ENCODE results near the gene LPP. TPM values are rescaled to one million over a fixed set of nuclear protein-coding genes. Genes with fewer than 3 reads are reported as not detected.

Gene LPP
- total RNA-seq, 1 donor from 2014 or later, result 23.1 TPM

GRCh38 chr3:188663839-188664238, 509.9 kb downstream of the LPP start:
- no peak for DNase-seq
- TF ChIP-seq, protein P1, sequence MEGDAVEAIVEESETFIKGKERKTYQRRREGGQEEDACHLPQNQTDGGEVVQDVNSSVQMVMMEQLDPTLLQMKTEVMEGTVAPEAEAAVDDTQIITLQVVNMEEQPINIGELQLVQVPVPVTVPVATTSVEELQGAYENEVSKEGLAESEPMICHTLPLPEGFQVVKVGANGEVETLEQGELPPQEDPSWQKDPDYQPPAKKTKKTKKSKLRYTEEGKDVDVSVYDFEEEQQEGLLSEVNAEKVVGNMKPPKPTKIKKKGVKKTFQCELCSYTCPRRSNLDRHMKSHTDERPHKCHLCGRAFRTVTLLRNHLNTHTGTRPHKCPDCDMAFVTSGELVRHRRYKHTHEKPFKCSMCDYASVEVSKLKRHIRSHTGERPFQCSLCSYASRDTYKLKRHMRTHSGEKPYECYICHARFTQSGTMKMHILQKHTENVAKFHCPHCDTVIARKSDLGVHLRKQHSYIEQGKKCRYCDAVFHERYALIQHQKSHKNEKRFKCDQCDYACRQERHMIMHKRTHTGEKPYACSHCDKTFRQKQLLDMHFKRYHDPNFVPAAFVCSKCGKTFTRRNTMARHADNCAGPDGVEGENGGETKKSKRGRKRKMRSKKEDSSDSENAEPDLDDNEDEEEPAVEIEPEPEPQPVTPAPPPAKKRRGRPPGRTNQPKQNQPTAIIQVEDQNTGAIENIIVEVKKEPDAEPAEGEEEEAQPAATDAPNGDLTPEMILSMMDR (IDR thresholded peaks at IDR 0.05; ENCODE audit: partially characterized antibody, unreplicated experiment), result no peak
- Mint-ChIP-seq H3K27ac (ENCODE audit: unreplicated experiment) (no peak overlapping the region), H3K4me3 (ENCODE audit: unreplicated experiment) (no peak overlapping the region), H3K36me3 (ENCODE audit: unreplicated experiment) (no peaks in the 10 kb centered on the region), H3K4me1 (ENCODE audit: low read depth, unreplicated experiment) (peaks cover 5% of the 10 kb centered on the region), H3K27me3 (ENCODE audit: unreplicated experiment) (no peaks in the 10 kb centered on the region), H3K9me3 (ENCODE audit: unreplicated experiment) (no peaks in the 10 kb centered on the region)

DNA sequence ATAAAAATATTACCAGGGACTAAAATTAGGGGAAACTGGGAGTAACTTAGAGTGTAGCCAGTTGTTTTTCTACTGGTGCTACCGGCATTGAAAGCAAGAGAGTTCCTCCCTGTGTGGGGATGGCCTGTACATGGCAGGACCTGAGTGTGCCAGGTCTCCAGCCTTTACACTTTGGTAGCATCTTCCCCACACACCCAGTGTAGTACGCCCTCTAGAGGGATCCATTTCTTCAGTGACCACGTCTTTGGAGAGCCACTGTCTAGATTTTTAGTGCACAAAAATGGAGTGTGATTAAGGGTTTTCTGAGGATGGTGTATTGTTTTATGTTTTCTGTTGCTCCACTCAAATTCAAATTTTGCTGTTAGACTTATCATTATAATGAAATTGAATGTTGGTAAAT, 510.8 kb downstream of the LPP start:
- Mint-ChIP-seq H3K27me3 (ENCODE audit: unreplicated experiment) (no peaks in the 10 kb centered on the region), H3K36me3 (ENCODE audit: unreplicated experiment) (no peaks in the 10 kb centered on the region), H3K4me3 (ENCODE audit: unreplicated experiment) (no peak overlapping the region), H3K27ac (ENCODE audit: unreplicated experiment) (no peak overlapping the region), H3K4me1 (ENCODE audit: low read depth, unreplicated experiment) (peaks cover 5% of the 10 kb centered on the region), H3K9me3 (ENCODE audit: unreplicated experiment) (no peaks in the 10 kb centered on the region)
- no peak for DNase-seq
- TF ChIP-seq, protein P1 (IDR thresholded peaks at IDR 0.05; ENCODE audit: partially characterized antibody, unreplicated experiment), result no peak

- H3K4me1 Mint-ChIP-seq (ENCODE audit: low read depth, unreplicated experiment), result peaks cover 5% of the 10 kb centered on the region
- H3K9me3 Mint-ChIP-seq (ENCODE audit: unreplicated experiment), result no peaks in the 10 kb centered on the region
- H3K27ac Mint-ChIP-seq (ENCODE audit: unreplicated experiment), result no peak overlapping the region
- no peaks in the 10 kb centered on the region for H3K36me3 Mint-ChIP-seq (ENCODE audit: unreplicated experiment)
- no peaks in the 10 kb centered on the region for H3K27me3 Mint-ChIP-seq (ENCODE audit: unreplicated experiment)
- no peak overlapping the region for H3K4me3 Mint-ChIP-seq (ENCODE audit: unreplicated experiment)
- DNase-seq, result no peak
- TF ChIP-seq, protein P1 (IDR thresholded peaks at IDR 0.05; ENCODE audit: partially characterized antibody, unreplicated experiment), result no peak
These were observed 514.0 kb downstream of the LPP start for GRCh38 chr3:188667926-188668325.

- Mint-ChIP-seq H3K36me3 (ENCODE audit: unreplicated experiment) (no peaks in the 10 kb centered on the region), H3K27ac (ENCODE audit: unreplicated experiment) (no peak overlapping the region), H3K9me3 (ENCODE audit: unreplicated experiment) (no peaks in the 10 kb centered on the region), H3K4me1 (ENCODE audit: low read depth, unreplicated experiment) (peaks cover 5% of the 10 kb centered on the region), H3K27me3 (ENCODE audit: unreplicated experiment) (no peaks in the 10 kb centered on the region), H3K4me3 (ENCODE audit: unreplicated experiment) (no peak overlapping the region)
- TF ChIP-seq, protein P1 (IDR thresholded peaks at IDR 0.05; ENCODE audit: partially characterized antibody, unreplicated experiment), result no peak
- no peak for DNase-seq
These were observed 516.5 kb downstream of the LPP start for GRCh38 chr3:188670446-188670845.

GRCh38 chr3:188671971-188672370, 518.0 kb downstream of the LPP start:
- Mint-ChIP-seq H3K27me3 (ENCODE audit: unreplicated experiment) (no peaks in the 10 kb centered on the region), H3K4me1 (ENCODE audit: low read depth, unreplicated experiment) (peaks cover 5% of the 10 kb centered on the region), H3K36me3 (ENCODE audit: unreplicated experiment) (no peaks in the 10 kb centered on the region), H3K27ac (ENCODE audit: unreplicated experiment) (no peak overlapping the region), H3K4me3 (ENCODE audit: unreplicated experiment) (no peak overlapping the region), H3K9me3 (ENCODE audit: unreplicated experiment) (no peaks in the 10 kb centered on the region)
- no peak for DNase-seq
- TF ChIP-seq, protein P1 (IDR thresholded peaks at IDR 0.05; ENCODE audit: partially characterized antibody, unreplicated experiment), result no peak

All from glutamatergic neuron (in vitro differentiated cells).